Caco-2 (cell line): ENCODE measurements around the gene EMSY. TPM values are rescaled to one million over a fixed set of nuclear protein-coding genes. Genes with fewer than 3 reads are reported as not detected.
"Not testable (repeated sequence)": the region's sequence is repeated elsewhere in the genome, so short reads cannot be mapped to it uniquely, and the experiment has no call there.

ENCODE experiments used
- BruUV-seq: library from RNA; stranded (reverse); fragments of 400-500 nt; replicated peaks from 2 replicates; lab custom pipeline; 2021; lab: Mats Ljungman, UMichigan
- CTCF ChIA-PET: fragments of 300-600 bp; sonication (Branson Sonifier 250); formaldehyde crosslinking; loops from one replicate; lab custom pipeline; 2022; ENCODE audit warnings: antibody characterized with exemption; lab: Charles Lee
- POLR2A ChIA-PET: fragments of 300-600 bp; sonication (Branson Sonifier 250); formaldehyde crosslinking; loops from one replicate; lab custom pipeline; 2022; ENCODE audit warnings: antibody characterized with exemption; lab: Charles Lee
- DNase-seq, 2 experiments: peaks; one replicate each; pipeline versions ENCODE4 v3.0.0 to v3.0.0-alpha.2; 2020 to 2022
- H3K27me3 ChIP-seq: replicated peaks from 2 replicates; pipeline ENCODE4 v1.6.0; 2011; ENCODE audit warnings: low read length; ENCODE audit not compliant: control insufficient read depth, insufficient read depth
- H3K36me3 ChIP-seq: 2 replicates; pipeline ENCODE4 v1.5.1; 2011; ENCODE audit warnings: low read length; ENCODE audit not compliant: control insufficient read depth, insufficient read depth
- H3K4me1 ChIP-seq: fragments of 250-450 bp; sonication (Bioruptor Pico); 2 replicates; pipeline ENCODE4 v1.5.1; 2020; ENCODE audit warnings: mild to moderate bottlenecking
- H3K4me3 ChIP-seq: 2 replicates; pipeline ENCODE4 v1.5.1; 2011; ENCODE audit warnings: low read depth, mild to moderate bottlenecking, control low read depth, low read length
- H3K9me3 ChIP-seq: fragments of 250-450 bp; sonication (Bioruptor Pico); 2 replicates; pipeline ENCODE4 v1.5.1; 2020; ENCODE audit warnings: mild to moderate bottlenecking, moderate library complexity
- H3K27ac Mint-ChIP-seq: one replicate; pipeline ENCODE4 v1.8.0; 2022; ENCODE audit warnings: mixed read lengths; ENCODE audit not compliant: unreplicated experiment
- H3K27me3 Mint-ChIP-seq: one replicate; pipeline ENCODE4 v1.8.0; 2022; ENCODE audit warnings: mixed read lengths; ENCODE audit not compliant: insufficient read depth, unreplicated experiment
- H3K36me3 Mint-ChIP-seq: one replicate; pipeline ENCODE4 v1.8.0; 2022; ENCODE audit warnings: mild to moderate bottlenecking, mixed read lengths; ENCODE audit not compliant: insufficient read depth, unreplicated experiment
- H3K4me1 Mint-ChIP-seq: one replicate; pipeline ENCODE4 v1.8.0; 2022; ENCODE audit warnings: low read depth, mixed read lengths; ENCODE audit not compliant: unreplicated experiment
- H3K4me3 Mint-ChIP-seq: one replicate; pipeline ENCODE4 v1.8.0; 2022; ENCODE audit warnings: mild to moderate bottlenecking, moderate library complexity, mixed read lengths; ENCODE audit not compliant: unreplicated experiment
- H3K9me3 Mint-ChIP-seq: one replicate; pipeline ENCODE4 v1.8.0; 2022; ENCODE audit warnings: mixed read lengths; ENCODE audit not compliant: unreplicated experiment
- CTCF ChIP-seq, 2 experiments: fragments of 200-600 bp in 1 of 2; IDR thresholded peaks; 1 replicate in 1 of 2; 2 replicates in 1 of 2; pipeline versions ENCODE4 v1.5.1 to v1.8.0; 2011 to 2022; ENCODE audit warnings: antibody characterized with exemption in 1 of 2, control low read depth in 1 of 2, inconsistent platforms in 1 of 2, low read depth in 1 of 2, low read length in 1 of 2, mild to moderate bottlenecking in 1 of 2, moderate library complexity in 1 of 2; ENCODE audit not compliant: insufficient read depth in 1 of 2, severe bottlenecking in 1 of 2, unreplicated experiment in 1 of 2
- intact Hi-C: fragments of 100-400 bp; cut with micrococcal nuclease; formaldehyde crosslinking; loops from one replicate; pipeline ENCODE4 v1.10.0; 2022; ENCODE audit not compliant: unreplicated experiment
- total RNA-seq: library from RNA; stranded (reverse); gene quantifications from 2 replicates; pipeline ENCODE4 v1.2.3, GENCODE V29; 2022

Gene EMSY
- total RNA-seq, 1 experiment from 2014 or later = 43.6 TPM

GRCh38 chr11:76579752-76580151 lies 134.9 kb downstream of the EMSY start:
- peaks cover 34% of the 10 kb centered on the region for H3K4me1 ChIP-seq
- no peak overlapping the region for H3K27ac Mint-ChIP-seq
- intact Hi-C loops = no loop called here
- H3K9me3 Mint-ChIP-seq = no peaks in the 10 kb centered on the region
- POLR2A ChIA-PET = no interaction called here
- H3K4me1 Mint-ChIP-seq = peaks cover 27% of the 10 kb centered on the region
- CTCF ChIA-PET = no interaction called here
- BruUV-seq = no TSS peak
- no peak for DNase-seq
- H3K4me3 Mint-ChIP-seq = no peak overlapping the region
- H3K4me3 ChIP-seq = no peak overlapping the region
- no peaks in the 10 kb centered on the region for H3K36me3 Mint-ChIP-seq
- H3K27me3 Mint-ChIP-seq = no peaks in the 10 kb centered on the region
- H3K36me3 ChIP-seq = no peaks in the 10 kb centered on the region
- no peak for TF ChIP-seq CTCF (IDR thresholded peaks at IDR 0.05; ENCODE audit: insufficient read depth in 1 of 2, low read depth in 1 of 2, low read length in 1 of 2, severe bottlenecking in 1 of 2, unreplicated experiment in 1 of 2)
- no peaks in the 10 kb centered on the region for H3K27me3 ChIP-seq
- no peaks in the 10 kb centered on the region for H3K9me3 ChIP-seq

GRCh38 chr11:76582471-76582870 lies 137.7 kb downstream of the EMSY start:
- H3K27me3 ChIP-seq, H3K27me3 Mint-ChIP-seq, H3K4me1 Mint-ChIP-seq, H3K27ac Mint-ChIP-seq, intact Hi-C loops, H3K36me3 ChIP-seq, H3K4me3 ChIP-seq, POLR2A ChIA-PET, H3K9me3 Mint-ChIP-seq, H3K9me3 ChIP-seq, BruUV-seq, H3K4me3 Mint-ChIP-seq, H3K36me3 Mint-ChIP-seq, DNase-seq, CTCF ChIA-PET: not testable (repeated sequence)
- peaks cover 13% of the 10 kb centered on the region for H3K4me1 ChIP-seq

- no peaks in the 10 kb centered on the region for H3K36me3 Mint-ChIP-seq
- H3K4me1 Mint-ChIP-seq = no peaks in the 10 kb centered on the region
- CTCF ChIA-PET = no interaction called here
- no peak for TF ChIP-seq CTCF (IDR thresholded peaks at IDR 0.05; ENCODE audit: insufficient read depth in 1 of 2, low read depth in 1 of 2, low read length in 1 of 2, severe bottlenecking in 1 of 2, unreplicated experiment in 1 of 2)
- no peaks in the 10 kb centered on the region for H3K27me3 Mint-ChIP-seq
- H3K9me3 ChIP-seq = 0 out of 2 replicates have a peak, but pooled peaks cover 8% of the 10 kb centered on the region
- POLR2A ChIA-PET = no interaction called here
- no peak overlapping the region for H3K4me3 ChIP-seq
- no peaks in the 10 kb centered on the region for H3K36me3 ChIP-seq
- intact Hi-C loops = no loop called here
- no peaks in the 10 kb centered on the region for H3K4me1 ChIP-seq
- no peak for DNase-seq
- H3K4me3 Mint-ChIP-seq = no peak overlapping the region
- no peaks in the 10 kb centered on the region for H3K9me3 Mint-ChIP-seq
- H3K27ac Mint-ChIP-seq = no peak overlapping the region
- H3K27me3 ChIP-seq = no peaks in the 10 kb centered on the region
- BruUV-seq = no TSS peak
Observed at GRCh38 chr11:76587820-76588454, 143.1 kb downstream of the EMSY start.
